DND-41 (cell line): ENCODE results near the gene YEATS2.

Experiments used
- ATAC-seq: fragments of 200-7000 bp; cut with Tn5 transposase; 3 replicates; pipeline ENCODE4 v1.9.1; 2021; ENCODE audit warnings: low read depth; ENCODE audit not compliant: insufficient read depth
- DNase-seq: peaks from one replicate; pipeline ENCODE4 v3.0.0-alpha.2; 2020
- H2AFZ ChIP-seq: 2 replicates; pipeline ENCODE4 v1.6.0; 2012; ENCODE audit warnings: low read depth, low read length
- H3K27ac ChIP-seq: 2 replicates; pipeline ENCODE4 v1.5.1; 2012; ENCODE audit warnings: low read length, inconsistent platforms
- H3K27me3 ChIP-seq: fragments of 200-600 bp; sonication (generic); 2 replicates; pipeline ENCODE4 v1.6.0; 2012; ENCODE audit warnings: low read length, mild to moderate bottlenecking, inconsistent platforms; ENCODE audit not compliant: insufficient read depth, poor library complexity
- H3K36me3 ChIP-seq: 2 replicates; pipeline ENCODE4 v1.5.1; 2012; ENCODE audit warnings: low read length, inconsistent platforms; ENCODE audit not compliant: insufficient read depth
- H3K4me1 ChIP-seq: 2 replicates; pipeline ENCODE4 v1.5.1; 2012; ENCODE audit warnings: mild to moderate bottlenecking, low read length; ENCODE audit not compliant: insufficient read depth
- H3K4me2 ChIP-seq: 2 replicates; pipeline ENCODE4 v1.6.0; 2012; ENCODE audit warnings: mild to moderate bottlenecking, moderate library complexity, low read length, inconsistent platforms; ENCODE audit not compliant: insufficient read depth
- H3K4me3 ChIP-seq, 2 experiments: fragments of 200-600 bp in 1 of 2; shearing (Covaris generic) in 1 of 2; 2 replicates each; pipeline ENCODE4 v1.5.1; 2012 to 2016; ENCODE audit warnings: inconsistent platforms in 2 of 2, low read length in 2 of 2, mild to moderate bottlenecking in 2 of 2, low read depth in 1 of 2, moderate library complexity in 1 of 2
- H3K79me2 ChIP-seq: 2 replicates; pipeline ENCODE4 v1.6.0; 2012; ENCODE audit warnings: low read length, inconsistent platforms; ENCODE audit not compliant: insufficient read depth
- H3K9ac ChIP-seq: 2 replicates; pipeline ENCODE4 v1.6.0; 2012; ENCODE audit warnings: low read depth, mild to moderate bottlenecking, inconsistent platforms, low read length, moderate library complexity
- H3K9me3 ChIP-seq: 2 replicates; pipeline ENCODE4 v1.5.1; 2012; ENCODE audit warnings: low read length, moderate library complexity, mild to moderate bottlenecking, inconsistent platforms; ENCODE audit not compliant: insufficient read depth, severe bottlenecking
- H4K20me1 ChIP-seq: 2 replicates; pipeline ENCODE4 v1.6.0; 2012; ENCODE audit warnings: low read length; ENCODE audit not compliant: insufficient read depth
- EZH2 ChIP-seq: IDR thresholded peaks from 3 replicates; pipeline ENCODE4 v1.6.1; 2012; ENCODE audit warnings: borderline replicate concordance, low read depth, mild to moderate bottlenecking, moderate library complexity, low read length, inconsistent platforms; ENCODE audit not compliant: severe bottlenecking
- TF ChIP-seq, protein P1 (sequence below): IDR thresholded peaks from 2 replicates; pipeline ENCODE4 v1.5.1; 2012; ENCODE audit warnings: borderline replicate concordance, low read length, moderate library complexity, mild to moderate bottlenecking; ENCODE audit not compliant: poor library complexity, severe bottlenecking; ENCODE audit errors: extremely low read depth

Gene YEATS2

DNA sequence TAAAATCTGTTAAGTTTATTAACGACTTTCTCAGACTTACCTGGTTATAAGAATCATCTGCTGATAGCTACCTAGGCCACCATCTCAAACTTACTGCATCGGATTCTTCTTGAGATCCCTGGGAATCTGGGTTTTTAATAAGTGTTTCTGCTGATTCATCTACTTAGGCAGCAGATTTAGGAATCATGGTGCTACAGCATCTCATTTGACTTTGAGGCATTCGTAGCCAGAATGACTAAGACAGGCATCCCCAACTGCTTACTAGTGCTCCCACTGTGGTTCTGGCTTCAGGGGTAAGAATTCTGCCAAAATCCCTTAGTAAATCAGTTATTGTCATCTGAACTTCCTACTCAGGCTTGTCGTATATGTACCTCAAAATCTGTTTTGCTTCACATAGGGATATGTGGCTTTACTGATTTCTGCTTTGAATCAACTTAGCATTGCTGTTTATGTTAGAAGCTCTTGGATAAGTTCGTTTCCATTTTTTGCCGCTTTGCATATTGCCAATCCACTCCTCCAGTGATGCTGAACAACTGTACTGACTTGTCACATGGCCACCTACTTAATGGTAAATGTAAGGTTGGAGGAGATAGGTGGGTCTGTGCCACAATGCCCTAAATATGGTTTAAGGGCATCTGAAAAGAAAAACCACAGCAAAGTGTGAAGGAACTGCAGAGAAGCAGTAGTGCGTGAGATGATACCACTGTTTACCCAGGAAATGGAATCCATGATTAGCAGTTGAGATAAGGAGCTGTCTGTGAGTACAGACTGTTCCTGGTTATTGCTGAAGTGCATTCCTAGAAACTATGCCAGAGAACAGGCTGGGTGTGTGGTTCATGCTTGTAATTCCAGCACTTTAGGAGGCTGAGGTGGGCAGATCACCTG lies 67.5 kb downstream of the YEATS2 start:
- H3K4me2 ChIP-seq = no peak overlapping the region
- no peaks in the 10 kb centered on the region; the same call in 1 of the 2 replicates for H3K4me1 ChIP-seq
- no peak overlapping the region for H3K4me3 ChIP-seq
- no peak for DNase-seq
- ATAC-seq = peak; percentile 47; the same call in 2 of the 3 replicates
- H2AFZ ChIP-seq = no peak overlapping the region
- no peaks in the 10 kb centered on the region for H3K79me2 ChIP-seq
- H3K36me3 ChIP-seq = peaks cover 77% of the 10 kb centered on the region
- no peak for TF ChIP-seq EZH2
- TF ChIP-seq, protein P1, sequence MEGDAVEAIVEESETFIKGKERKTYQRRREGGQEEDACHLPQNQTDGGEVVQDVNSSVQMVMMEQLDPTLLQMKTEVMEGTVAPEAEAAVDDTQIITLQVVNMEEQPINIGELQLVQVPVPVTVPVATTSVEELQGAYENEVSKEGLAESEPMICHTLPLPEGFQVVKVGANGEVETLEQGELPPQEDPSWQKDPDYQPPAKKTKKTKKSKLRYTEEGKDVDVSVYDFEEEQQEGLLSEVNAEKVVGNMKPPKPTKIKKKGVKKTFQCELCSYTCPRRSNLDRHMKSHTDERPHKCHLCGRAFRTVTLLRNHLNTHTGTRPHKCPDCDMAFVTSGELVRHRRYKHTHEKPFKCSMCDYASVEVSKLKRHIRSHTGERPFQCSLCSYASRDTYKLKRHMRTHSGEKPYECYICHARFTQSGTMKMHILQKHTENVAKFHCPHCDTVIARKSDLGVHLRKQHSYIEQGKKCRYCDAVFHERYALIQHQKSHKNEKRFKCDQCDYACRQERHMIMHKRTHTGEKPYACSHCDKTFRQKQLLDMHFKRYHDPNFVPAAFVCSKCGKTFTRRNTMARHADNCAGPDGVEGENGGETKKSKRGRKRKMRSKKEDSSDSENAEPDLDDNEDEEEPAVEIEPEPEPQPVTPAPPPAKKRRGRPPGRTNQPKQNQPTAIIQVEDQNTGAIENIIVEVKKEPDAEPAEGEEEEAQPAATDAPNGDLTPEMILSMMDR = no peak
- H3K27ac ChIP-seq = peak overlapping the region; percentile 42; the same call in 1 of the 2 replicates
- no peaks in the 10 kb centered on the region for H3K27me3 ChIP-seq
- no peak overlapping the region for H3K9ac ChIP-seq
- 0 out of 2 replicates have a peak, but pooled peaks cover 2% of the 10 kb centered on the region for H4K20me1 ChIP-seq
- no peaks in the 10 kb centered on the region for H3K9me3 ChIP-seq

DNA sequence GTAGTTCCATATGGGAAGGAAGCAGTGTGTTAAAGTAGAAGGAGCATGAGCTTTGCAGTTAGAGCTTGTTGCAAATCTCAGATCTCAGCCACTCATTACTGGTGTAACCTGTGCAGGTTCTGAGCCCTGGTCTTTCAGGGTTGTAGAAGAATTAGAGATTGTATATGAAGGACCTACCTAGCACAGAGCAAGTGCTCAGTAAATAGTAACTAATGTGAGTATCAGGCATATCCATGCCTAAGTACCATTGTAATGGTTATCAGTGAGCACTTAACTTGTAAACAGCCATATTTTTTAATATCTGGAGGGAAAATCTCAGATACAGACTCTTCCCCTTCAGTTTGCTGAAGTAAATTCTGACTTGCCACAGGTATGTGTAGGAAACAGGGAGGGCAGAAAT lies 68.5 kb downstream of the YEATS2 start:
- no peak overlapping the region for H2AFZ ChIP-seq
- ATAC-seq (no peak), DNase-seq (no peak)
- H3K4me2 ChIP-seq = no peak overlapping the region
- H3K9ac ChIP-seq = no peak overlapping the region
- peaks cover 76% of the 10 kb centered on the region for H3K36me3 ChIP-seq
- H3K4me1 ChIP-seq = no peaks in the 10 kb centered on the region; the same call in 1 of the 2 replicates
- H3K4me3 ChIP-seq = no peak overlapping the region
- H3K27ac ChIP-seq = no peak overlapping the region
- TF ChIP-seq EZH2 = no peak
- TF ChIP-seq, protein P1 = no peak
- 0 out of 2 replicates have a peak, but pooled peaks cover 2% of the 10 kb centered on the region for H4K20me1 ChIP-seq
- no peaks in the 10 kb centered on the region for H3K9me3 ChIP-seq
- H3K27me3 ChIP-seq = no peaks in the 10 kb centered on the region
- H3K79me2 ChIP-seq = no peaks in the 10 kb centered on the region

DNA sequence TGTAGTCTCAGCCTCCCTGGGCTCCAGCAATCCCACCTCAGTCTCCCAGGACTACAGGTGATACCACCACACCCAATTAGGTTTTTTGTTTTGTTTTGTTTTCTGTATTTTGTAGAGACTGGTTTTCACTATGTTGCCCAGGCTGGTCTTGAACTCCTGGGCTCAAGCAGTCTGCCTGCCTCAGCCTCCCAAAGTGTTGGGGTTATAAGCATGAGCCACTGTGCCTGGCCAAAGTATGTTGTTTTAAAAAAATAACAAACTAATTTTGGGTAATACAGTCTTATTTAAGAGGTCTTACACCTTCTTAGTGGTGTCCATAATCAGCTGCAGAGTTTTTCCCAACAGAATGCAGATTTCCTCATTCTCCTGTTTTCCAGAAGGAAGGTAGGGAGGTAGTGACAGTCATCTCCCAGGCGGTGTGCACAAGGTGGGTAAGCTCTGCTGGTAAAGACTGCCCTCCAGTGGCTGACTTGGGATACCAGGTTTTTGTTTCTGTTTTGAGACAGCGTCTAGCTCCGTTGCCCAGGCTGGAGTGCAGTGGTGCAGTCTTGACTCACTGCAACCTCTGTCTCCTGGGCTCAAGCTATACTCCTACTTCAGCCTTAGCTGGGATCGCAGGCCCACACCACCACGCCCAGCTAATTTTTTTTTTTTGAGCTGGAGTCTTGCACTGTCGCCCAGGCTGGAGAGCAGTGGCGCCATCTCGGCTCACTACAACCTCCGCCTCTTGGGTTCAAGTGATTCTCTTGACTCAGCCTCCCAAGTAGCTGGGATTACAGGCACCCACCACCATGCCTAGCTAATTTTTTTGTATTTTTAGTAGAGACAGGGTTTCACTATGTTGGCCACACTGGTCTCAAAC lies 69.4 kb downstream of the YEATS2 start:
- Histone ChIP-seq H3K9ac (no peak overlapping the region), H2AFZ (no peak overlapping the region), H3K79me2 (no peaks in the 10 kb centered on the region), H3K4me2 (no peak overlapping the region), H3K27me3 (no peaks in the 10 kb centered on the region), H3K4me1 (no peaks in the 10 kb centered on the region; the same call in 1 of the 2 replicates), H3K9me3 (no peaks in the 10 kb centered on the region), H3K36me3 (peaks cover 69% of the 10 kb centered on the region), H4K20me1 (0 out of 2 replicates have a peak, but pooled peaks cover 2% of the 10 kb centered on the region), H3K4me3 (no peak overlapping the region), H3K27ac (no peak overlapping the region)
- no peak for TF ChIP-seq EZH2
- TF ChIP-seq, protein P1 = peak; percentile 86
- DNase-seq (peak; percentile 72), ATAC-seq (peak; percentile 90)
